Purkinje cell (primary cell): Measurements from ENCODE around the gene TRIP12. TPM values are rescaled to one million over a fixed set of nuclear protein-coding genes. Genes with fewer than 3 reads are reported as not detected.

Source experiments
- polyA plus RNA-seq: library from polyadenylated mRNA; unstranded; fragments of >200 nt; fragmentation: Nextera tagmentation; gene quantifications from 2 replicates; pipeline ENCODE4 v1.2.1, GENCODE V29; 2014

TRIP12 gene
- polyA plus RNA-seq, result 55.3 and 58.7 TPM in 2 replicates

DNA sequence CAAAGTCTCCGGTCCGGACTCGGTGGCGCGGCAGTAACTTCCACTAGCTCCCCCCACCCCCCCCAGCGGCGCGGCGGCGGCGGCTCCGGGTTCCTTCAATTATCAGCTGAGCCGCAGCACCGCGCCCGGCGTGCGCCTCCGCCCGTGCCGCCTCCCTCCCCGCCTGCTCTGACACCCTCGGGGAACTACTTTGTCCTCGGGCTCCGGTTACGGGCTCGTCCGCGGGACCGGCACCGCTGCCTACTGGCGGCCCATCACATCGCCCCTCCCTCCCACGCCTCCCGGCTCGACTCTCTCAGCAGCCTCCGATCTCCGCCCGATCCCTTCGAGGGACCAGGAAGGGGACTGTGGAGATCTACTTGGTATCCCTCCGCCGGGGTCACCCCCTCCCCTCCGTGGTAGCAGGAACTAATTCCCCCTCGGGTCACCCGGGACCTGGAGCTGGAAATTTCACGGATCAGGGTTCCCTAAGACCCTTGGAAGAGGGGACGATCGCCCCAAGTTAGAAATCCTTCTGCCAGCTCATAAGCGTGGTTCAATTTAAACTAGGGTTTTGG, at the start of gene TRIP12:
TSS of gene TRIP12 (minus strand) at position 118 of the 557 bp plus-strand sequence. CDS start 41,930 bp downstream, outside the sequence.

DNA sequence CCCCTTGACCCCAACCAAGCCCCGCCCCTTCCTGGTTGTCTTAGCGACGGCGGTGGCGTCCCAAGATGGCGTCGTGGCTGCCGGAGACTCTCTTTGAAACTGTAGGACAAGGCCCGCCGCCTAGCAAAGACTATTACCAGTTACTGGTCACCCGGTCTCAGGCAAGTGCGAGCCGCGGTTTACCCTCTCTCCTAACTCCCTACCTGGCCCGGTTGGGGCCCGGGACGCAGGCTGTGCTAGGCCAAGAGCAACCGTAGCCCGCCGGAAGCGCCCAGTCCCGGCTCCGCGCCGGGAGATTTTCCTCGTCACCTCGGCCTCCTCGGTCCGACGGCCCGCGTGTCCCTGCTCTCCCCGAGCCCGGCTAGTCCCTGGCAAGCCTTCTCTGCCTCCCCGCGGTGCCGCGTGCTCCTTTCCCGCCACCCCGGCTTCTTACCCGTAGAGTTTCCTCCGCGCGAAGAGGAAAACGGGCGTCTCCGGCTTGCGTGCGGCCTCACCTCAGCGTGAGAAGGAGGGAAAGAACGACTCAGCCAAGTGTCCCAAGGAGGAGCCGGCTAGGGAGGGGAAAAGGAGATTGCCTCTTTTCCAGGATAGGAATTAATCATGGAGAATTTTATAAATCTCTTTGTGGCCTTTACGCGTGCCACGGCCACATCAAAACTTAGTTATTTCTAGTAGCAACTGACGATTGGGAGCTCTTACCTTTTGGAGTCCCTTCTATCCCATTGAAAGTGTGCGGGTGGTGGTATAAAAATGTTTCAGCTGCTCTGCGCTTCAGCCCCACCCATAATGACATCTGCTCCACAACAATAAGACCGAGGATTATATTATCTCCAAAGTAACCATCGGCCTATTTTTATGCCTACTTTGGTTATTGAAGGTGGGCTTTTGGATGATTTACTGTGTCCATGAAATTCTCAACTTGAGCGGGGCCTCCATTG, 909 bp upstream of the TRIP12 start, which contains the start of gene FBXO36:
TSS of gene FBXO36 (plus strand) at position 55 of the 938 bp plus-strand sequence. CDS start at position 66, 11 bp downstream.

DNA sequence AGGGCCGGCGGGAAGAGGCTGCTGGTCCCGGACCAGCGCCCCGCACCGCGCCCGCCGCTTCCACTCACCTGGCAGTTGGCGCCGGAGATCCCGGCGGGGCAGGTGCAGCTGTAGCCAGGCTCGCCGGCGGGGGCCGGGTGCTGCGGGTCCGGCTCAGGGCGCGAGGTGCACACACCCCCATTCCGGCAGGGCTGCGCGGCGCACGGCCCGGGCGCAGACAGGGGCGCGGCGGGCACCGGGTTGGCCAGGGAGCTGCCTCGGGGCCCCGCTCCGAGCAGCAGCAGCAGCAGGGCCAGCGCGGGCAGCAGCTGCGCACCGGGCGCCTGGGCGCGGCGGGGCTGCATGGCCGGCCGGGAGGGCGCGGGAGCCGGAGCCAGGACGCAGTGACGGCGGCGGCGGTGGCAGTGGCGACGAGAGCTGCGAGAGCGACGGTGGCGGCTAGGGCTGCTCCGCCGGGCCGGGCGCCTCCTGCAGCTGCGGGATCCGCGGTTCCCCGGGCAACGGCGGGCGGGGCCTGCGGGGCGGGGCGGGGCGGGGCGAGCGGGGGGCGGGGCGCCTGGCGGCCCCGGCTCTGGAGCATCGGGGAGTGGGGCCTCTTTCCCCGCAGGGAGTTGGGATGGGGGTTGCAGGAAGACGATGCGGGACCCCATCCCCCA, 207.6 kb downstream of the TRIP12 start, which contains the start of gene DNER:
TSS of gene DNER (minus strand) at position 476 of the 656 bp plus-strand sequence. CDS start at position 344, 132 bp downstream.

Other genes with a start within 250 kb of the TRIP12 start
- 1,976 and 2,466 TPM in 2 replicates for gene DNER, start 207.5 kb downstream of the TRIP12 start, polyA plus RNA-seq
- gene FBXO36, start 494 bp upstream of the TRIP12 start, polyA plus RNA-seq, result 6.3 and 8.7 TPM in 2 replicates
- gene SLC16A14, start 146.9 kb upstream of the TRIP12 start, polyA plus RNA-seq, result 28.9 and 37.5 TPM in 2 replicates